Tibial artery (tissue), 4 donors: Measurements from ENCODE around the gene SMYD4.

Source experiments
- DNase-seq, 2 donors: peaks; one replicate each; pipeline ENCODE4 v3.0.0-alpha.2; 2019
- H3K27ac ChIP-seq, 2 donors: fragments of 200-600 bp; sonication (generic) in 1 of 2; 1 replicate in 1 of 2; 2 replicates in 1 of 2; pipeline ENCODE4 v1.5.1; 2018 to 2019; ENCODE audit warnings: mild to moderate bottlenecking in 1 of 2
- H3K27me3 ChIP-seq, 2 donors: fragments of 200-600 bp; sonication (generic) in 1 of 2; one replicate each; pipeline versions ENCODE4 v1.5.1 to v1.6.0; 2016 to 2019
- H3K36me3 ChIP-seq, 3 donors: fragments of 200-600 bp; sonication (generic) in 2 of 3; one replicate each; pipeline ENCODE4 v1.5.1; 2016 to 2019; ENCODE audit warnings: mild to moderate bottlenecking in 2 of 3
- H3K4me1 ChIP-seq, 4 donors: fragments of 200-600 bp; sonication (generic) in 2 of 4; 1 replicate in 3 of 4; 2 replicates in 1 of 4; pipeline ENCODE4 v1.5.1; 2016 to 2019
- H3K4me3 ChIP-seq, 2 donors: fragments of 200-600 bp; sonication (generic) in 1 of 2; 1 replicate in 1 of 2; 2 replicates in 1 of 2; pipeline ENCODE4 v1.5.1; 2018 to 2019; ENCODE audit warnings: mild to moderate bottlenecking in 2 of 2
- H3K9me3 ChIP-seq, 3 donors: fragments of 200-600 bp; sonication (generic) in 1 of 3; one replicate each; pipeline ENCODE4 v1.5.1; 2016 to 2019
- CTCF ChIP-seq, 2 experiments: fragments of 200-600 bp in 1 of 2; fragments of 450-650 bp in 1 of 2; IDR thresholded peaks; one replicate each; pipeline ENCODE4 v1.5.1; 2017 to 2019; ENCODE audit warnings: antibody characterized with exemption in 2 of 2, mild to moderate bottlenecking in 1 of 2, moderate library complexity in 1 of 2
- intact Hi-C: fragments of 100-400 bp; cut with DNase I; formaldehyde crosslinking; loops from one replicate; pipeline ENCODE4 v1.15.0; 2023; ENCODE audit warnings: low total_unique reads

SMYD4 gene

DNA sequence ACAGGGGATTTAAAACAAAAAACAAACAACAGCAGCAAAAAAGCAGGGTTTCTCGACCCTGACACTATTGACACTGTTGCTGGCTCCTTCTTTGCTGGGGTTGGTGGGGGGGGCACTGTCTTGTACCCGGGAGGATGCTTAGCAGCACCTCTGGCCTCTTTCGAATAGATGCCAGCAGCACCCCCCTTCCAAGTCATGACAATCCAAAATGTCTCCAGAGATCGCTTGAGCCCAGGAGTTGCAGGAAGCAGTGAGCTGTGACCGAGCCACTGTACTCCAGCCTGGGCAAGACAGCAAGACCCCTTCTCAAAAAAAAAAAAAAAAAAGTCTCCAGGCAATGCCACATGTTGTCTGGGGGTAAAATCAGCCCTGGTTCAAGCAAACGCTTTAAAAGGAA lies 47.5 kb downstream of the SMYD4 start:
- no peaks in the 10 kb centered on the region for H3K27me3 ChIP-seq
- H3K36me3 ChIP-seq, result peaks cover 0 to 9% (median 6%) of the 10 kb centered on the region in 3 donors
- no peak for TF ChIP-seq CTCF (IDR thresholded peaks at IDR 0.05)
- H3K9me3 ChIP-seq, result no peaks in the 10 kb centered on the region
- intact Hi-C loops, result loop anchor here (2.0 kb wide), 1 partner anchor 113 kb away; no protein-coding TSS in a partner anchor
- peak overlapping the region; percentile 23 to 24 for H3K4me3 ChIP-seq
- DNase-seq, result no peak
- H3K27ac ChIP-seq, result peak overlapping the region; percentile 95 to 99
- H3K4me1 ChIP-seq, result peaks cover 0 to 82% (median 59%) of the 10 kb centered on the region in 4 donors

DNA sequence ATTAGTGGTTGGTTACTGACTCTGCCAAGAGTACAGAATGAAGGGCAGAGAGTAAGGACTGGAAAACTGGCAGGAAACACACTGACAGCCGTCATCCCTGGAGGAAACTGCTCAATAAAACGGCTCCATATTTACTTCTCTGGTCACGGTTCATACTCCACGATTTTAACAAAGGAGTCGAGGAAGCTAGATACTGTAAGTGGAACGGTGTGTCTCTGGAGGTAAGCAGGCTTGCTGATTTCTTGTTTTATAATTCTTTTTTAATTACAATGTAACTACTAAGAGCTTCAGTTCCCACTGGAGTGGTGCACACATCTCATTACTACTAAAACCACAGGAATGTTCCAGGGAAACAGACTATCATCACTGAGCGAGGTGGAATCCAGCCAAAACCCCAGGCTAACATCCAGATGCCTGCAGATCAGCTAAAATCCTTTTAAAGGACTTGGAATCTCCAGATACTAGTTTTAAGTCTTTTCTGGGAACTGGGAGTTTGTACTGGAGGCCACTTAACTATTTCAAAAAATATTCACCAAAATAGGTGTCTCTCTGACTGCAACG lies 50.1 kb downstream of the SMYD4 start:
- H3K36me3 ChIP-seq, result peaks cover 0 to 32% (median 23%) of the 10 kb centered on the region in 3 donors
- no peaks in the 10 kb centered on the region for H3K9me3 ChIP-seq
- intact Hi-C loops, result loop anchor here (2.0 kb wide), 1 partner anchor 55 kb away; the partner anchor contains the start of gene WDR81
- no peaks in the 10 kb centered on the region for H3K27me3 ChIP-seq
- peak; percentile 88 to 90 for DNase-seq
- peak overlapping the region; percentile 95 to 99 for H3K27ac ChIP-seq
- no peak for TF ChIP-seq CTCF (IDR thresholded peaks at IDR 0.05)
- peak overlapping the region; percentile 3 to 7 for H3K4me3 ChIP-seq
- H3K4me1 ChIP-seq, result peaks cover 0 to 63% (median 51%) of the 10 kb centered on the region in 4 donors

- TF ChIP-seq CTCF (IDR thresholded peaks at IDR 0.05), result no peak
- Histone ChIP-seq H3K4me1 (peaks cover 0 to 55% (median 38%) of the 10 kb centered on the region in 4 donors), H3K27ac (no peak overlapping the region), H3K27me3 (no peaks in the 10 kb centered on the region), H3K4me3 (no peak overlapping the region), H3K9me3 (no peaks in the 10 kb centered on the region), H3K36me3 (peaks cover 0 to 32% (median 23%) of the 10 kb centered on the region in 3 donors)
- intact Hi-C loops, result no loop called here
- DNase-seq, result no peak
Measured at GRCh38 chr17:1776857-1777256, 52.8 kb downstream of the SMYD4 start.

DNA sequence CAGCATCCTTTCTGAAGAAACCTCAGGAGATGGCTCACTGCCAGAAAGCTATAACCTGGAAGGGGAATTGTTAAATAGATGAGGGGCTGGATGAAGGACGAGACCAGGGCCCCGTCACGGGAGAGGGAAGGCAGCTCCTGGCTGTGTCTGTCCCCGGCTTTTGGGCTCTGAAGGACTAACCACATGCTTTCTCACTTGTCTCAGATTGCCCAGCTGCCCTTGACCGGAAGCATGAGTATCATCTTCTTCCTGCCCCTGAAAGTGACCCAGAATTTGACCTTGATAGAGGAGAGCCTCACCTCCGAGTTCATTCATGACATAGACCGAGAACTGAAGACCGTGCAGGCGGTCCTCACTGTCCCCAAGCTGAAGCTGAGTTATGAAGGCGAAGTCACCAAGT lies 53.4 kb downstream of the SMYD4 start:
- no peak overlapping the region for H3K27ac ChIP-seq
- DNase-seq, result no peak
- no peak overlapping the region for H3K4me3 ChIP-seq
- intact Hi-C loops, result no loop called here
- H3K4me1 ChIP-seq, result peaks cover 0 to 50% (median 32%) of the 10 kb centered on the region in 4 donors
- no peaks in the 10 kb centered on the region for H3K9me3 ChIP-seq
- peaks cover 0 to 32% (median 23%) of the 10 kb centered on the region in 3 donors for H3K36me3 ChIP-seq
- no peaks in the 10 kb centered on the region for H3K27me3 ChIP-seq
- no peak for TF ChIP-seq CTCF (IDR thresholded peaks at IDR 0.05)

DNA sequence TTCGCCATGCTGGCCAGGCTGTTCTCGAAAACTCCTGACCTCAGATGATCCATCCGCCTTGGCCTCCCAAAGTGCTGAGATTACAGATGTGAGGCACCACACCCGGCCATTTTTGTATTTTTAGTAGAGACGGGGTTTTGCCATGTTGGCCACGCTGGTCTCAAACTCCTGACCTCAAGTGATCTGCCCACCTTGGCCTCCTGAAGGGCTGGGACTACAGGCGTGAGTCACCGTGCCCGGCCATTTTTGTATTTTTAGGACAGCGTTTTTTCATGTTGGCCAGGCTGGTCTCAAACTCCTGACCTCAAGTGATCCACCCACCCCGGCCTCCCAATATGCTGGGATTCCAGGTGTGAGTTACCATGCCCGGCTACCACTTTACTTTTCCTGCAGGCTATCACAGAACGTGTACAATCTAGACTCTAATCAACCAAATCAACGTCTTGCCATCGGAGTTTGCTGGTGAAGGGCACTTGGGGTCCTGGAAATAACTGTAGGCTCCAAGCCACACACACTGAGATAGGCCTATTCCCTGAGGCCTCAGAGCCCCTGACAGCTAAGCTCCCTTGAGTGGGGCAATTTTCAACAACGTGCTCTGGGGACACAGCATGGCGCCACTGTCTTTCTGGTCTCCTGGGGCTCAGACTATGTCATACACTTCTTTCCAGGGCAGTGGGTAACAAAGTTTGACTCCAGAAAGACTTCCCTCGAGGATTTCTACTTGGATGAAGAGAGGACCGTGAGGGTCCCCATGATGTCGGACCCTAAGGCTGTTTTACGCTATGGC lies 55.1 kb downstream of the SMYD4 start:
- intact Hi-C loops, result no loop called here
- no peak for DNase-seq
- H3K27me3 ChIP-seq, result peaks cover 0 to under 1% of the 10 kb centered on the region in 2 donors
- no peak for TF ChIP-seq CTCF (IDR thresholded peaks at IDR 0.05)
- H3K36me3 ChIP-seq, result peaks cover 0 to 32% (median 23%) of the 10 kb centered on the region in 3 donors
- H3K9me3 ChIP-seq, result no peaks in the 10 kb centered on the region
- H3K4me1 ChIP-seq, result peaks cover 0 to 32% (median 15%) of the 10 kb centered on the region in 4 donors
- H3K4me3 ChIP-seq, result no peak overlapping the region
- H3K27ac ChIP-seq, result peak overlapping the region in 1 of 2 donors; percentile 42
